Tongue (tissue), 2 donors: ENCODE measurements around the gene ESYT2. TPM values are rescaled to one million over a fixed set of nuclear protein-coding genes. Genes with fewer than 3 reads are reported as not detected.
A peak's percentile ranks its signal among the peaks of the same experiment; 100 is the strongest.
"Not testable (repeated sequence)": the region's sequence is repeated elsewhere in the genome, so short reads cannot be mapped to it uniquely, and the experiment has no call there.

ENCODE experiments used
- DNase-seq: peaks from one replicate; pipeline ENCODE4 v3.0.0-alpha.2; 2015
- total RNA-seq: library from RNA; depleted of rRNA; stranded (reverse); fragments of >200 nt; gene quantifications from one replicate; pipeline ENCODE4 v1.2.3, GENCODE V29; 2014

ESYT2 gene
- total RNA-seq, 1 donor from 2014 or later: 119 TPM

DNA sequence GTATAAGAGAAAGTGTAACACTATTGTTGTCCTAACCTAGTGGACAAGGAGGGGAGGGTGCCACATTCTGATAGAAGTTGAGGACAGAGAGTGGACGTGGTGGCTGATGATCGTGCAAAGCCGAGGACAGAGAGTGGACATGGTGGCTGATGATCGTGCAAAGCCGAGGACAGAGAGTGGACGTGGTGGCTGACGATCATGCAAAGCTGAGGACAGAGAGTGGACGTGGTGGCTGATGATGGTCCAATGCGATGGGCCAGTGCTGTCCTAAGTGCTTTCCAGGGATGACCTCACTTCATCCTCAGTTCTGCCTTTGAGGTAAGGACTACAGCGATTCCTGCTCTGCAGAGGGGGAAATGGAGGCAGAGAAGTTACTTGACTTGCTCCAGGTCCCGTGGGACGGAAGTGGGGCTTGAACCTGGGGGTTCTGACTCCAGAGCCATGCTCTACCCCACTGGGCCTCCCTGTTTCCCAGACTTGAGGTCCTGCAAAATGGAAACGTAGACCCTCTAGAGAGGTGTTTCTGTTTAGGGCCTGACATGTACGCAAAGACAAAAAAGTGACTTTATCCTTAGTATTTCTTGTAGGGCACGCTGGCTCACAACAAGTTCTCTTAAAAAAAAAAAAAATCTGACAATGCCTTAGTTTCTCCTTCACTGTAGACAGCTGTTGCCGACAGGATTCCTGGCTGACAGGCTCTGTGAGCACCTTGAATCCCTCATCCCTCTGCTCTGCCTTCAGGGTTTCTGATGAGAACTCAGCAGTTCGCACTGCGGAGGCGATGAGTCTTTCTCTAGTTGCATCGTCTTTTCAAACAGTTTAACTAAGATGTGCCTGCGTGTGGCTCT lies 104.4 kb downstream of the ESYT2 start:
- no peak for DNase-seq

- no peak for DNase-seq
Observed at GRCh38 chr7:158723714-158724385, 105.5 kb downstream of the ESYT2 start.

- no peak for DNase-seq
Observed at GRCh38 chr7:158723266-158723665, 106.0 kb downstream of the ESYT2 start.

GRCh38 chr7:158722574-158723237 lies 106.6 kb downstream of the ESYT2 start:
- DNase-seq: no peak

GRCh38 chr7:158720112-158720511 lies 109.2 kb downstream of the ESYT2 start:
- DNase-seq: no peak

DNA sequence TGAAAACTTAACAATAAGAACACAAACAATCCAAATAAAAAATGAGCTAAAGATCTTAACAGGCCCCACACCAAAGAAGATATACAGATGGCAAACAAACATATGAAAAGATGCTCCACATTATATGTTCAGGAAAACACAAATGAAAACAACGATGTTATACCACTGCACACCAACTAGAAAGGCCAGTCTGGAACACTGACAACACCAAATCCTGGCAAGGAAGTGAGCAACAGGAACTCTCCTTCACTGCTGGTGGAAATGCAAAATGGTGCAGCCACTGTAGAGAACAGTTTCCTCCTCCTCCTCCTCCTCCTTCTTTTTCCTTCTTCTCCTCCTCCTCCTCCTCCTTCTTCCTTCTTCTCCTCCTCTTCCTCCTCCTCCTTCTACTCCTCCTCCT lies 112.5 kb downstream of the ESYT2 start:
- no peak for DNase-seq

GRCh38 chr7:158710651-158711102 lies 118.6 kb downstream of the ESYT2 start:
- DNase-seq: no peak

DNA sequence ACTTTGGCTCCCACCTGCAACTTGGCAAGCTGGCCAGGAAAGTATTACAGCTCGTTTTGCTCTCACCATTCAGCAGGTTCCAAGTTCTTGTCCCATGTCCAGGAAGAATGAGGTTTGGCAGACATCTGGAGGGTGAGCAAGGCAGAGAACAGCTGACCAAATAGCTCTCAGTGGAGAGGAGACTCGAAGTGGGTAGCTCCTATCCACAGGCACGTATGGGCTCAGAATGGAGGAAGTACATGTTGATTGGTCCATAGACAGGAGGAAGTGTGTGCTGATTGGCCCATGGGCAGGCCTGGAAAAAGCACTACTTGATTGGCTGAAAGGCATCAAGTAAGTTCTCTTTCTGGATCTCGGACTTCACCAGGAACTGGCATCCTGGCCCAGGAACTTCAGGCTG lies 121.7 kb downstream of the ESYT2 start:
- DNase-seq: no peak

DNA sequence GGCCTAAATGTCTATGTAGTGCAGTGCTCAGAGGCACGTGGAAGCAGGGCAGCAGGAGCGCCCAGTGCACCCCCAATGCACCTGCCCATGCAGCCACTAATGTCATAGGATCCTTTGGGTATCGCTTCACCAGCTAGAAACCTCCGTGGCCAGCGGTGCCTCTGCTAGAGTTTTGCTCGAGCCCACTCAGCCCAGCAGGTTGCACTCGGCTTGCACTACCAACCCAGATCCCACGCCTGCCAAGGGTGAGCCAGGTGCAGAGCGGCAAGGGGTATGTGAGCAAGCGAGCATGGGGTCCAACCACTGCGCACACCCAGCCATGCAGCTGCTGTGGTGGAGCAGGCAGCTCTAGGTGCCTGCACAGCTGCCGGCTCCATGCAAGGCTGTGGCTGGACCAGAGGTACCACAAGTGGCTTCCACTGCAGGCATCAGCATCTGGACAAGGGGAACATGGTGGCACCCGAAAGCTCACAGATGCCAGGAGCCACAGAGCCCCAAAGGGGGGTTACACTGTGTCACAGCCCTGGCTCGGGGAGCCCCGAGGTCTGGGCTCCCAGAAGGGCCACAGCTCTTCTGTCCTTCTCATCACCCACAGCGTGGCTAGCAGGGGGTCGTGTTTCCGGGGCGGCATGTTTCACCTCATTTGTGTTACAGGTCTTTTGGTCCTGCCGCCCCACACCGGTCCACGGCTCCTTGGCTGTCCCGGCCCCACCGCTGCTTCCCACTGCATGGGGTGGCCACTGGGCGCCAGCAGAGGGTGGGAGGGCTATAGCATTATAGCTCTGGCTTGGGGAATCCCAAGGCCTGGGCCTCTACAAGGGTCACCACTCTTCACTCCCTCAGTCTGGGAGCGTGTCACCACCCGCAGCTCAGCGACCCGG lies 122.4 kb downstream of the ESYT2 start:
- no peak for DNase-seq

DNA sequence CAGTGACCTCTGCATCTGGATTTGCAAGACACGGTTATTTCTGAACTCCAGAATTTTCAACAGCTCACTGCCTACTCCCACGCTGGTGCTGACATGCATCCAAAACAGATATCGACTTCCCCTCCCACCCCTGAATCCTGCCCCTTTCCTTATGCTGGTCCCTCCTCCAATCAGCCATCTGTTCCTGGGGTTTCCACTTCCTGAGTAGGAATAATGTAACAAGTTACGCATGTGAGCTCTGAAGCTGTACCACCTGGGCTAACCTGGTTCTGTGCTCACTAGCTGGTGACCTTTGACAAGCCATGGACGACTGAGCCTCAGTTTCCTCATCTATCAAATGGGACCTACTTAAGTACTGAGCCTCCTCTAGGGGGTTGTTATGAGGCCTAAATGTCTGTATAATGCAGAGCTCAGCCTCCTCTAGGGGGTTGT lies 123.0 kb downstream of the ESYT2 start:
- no peak for DNase-seq

GRCh38 chr7:158705234-158705850 lies 124.0 kb downstream of the ESYT2 start:
- peak; percentile 37 for DNase-seq

DNA sequence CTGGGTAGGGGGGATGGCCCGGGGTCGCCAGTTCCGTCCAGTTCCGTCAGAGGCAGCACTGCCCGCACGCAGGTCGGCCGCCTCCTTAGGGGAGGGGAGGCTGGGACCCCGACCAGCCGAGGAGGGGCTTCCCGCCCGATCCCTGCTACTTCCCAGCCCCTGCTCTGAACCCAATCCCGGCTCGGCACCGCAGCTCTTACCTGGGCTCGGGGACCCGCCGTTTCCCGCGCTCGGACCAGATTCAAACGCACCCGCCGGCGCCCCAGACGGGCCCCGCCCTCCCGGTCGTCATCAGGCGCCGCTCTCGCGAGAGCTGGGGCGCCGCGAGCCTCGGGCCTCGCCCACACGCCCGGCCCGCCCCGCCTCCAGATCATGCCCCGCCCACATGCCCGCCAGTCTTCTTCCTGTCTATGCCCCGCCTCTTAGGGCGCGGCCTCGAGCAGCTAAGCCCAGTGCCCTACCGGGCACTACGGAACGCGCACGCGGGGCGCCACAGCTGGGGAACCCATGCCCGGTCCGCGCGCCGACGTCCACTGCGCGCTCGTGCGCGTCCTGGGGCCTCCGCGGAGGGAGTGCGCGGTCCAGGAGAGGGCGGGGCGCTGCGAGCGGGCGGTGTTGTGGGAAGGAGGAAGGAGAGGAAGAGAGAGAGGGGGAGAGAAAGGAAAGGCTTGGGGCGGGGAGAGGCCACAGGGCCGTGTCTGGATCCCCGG lies 124.6 kb downstream of the ESYT2 start, which contains the start of gene NCAPG2:
Gene NCAPG2, minus strand, starts transcription at position 281 of the 710 bp plus-strand sequence. CDS start 2,905 bp downstream, outside the sequence.
- DNase-seq: peak; percentile 99

- not testable (repeated sequence) for DNase-seq
Observed at GRCh38 chr7:158703679-158704523, 125.4 kb downstream of the ESYT2 start.

- DNase-seq: no peak
Observed at GRCh38 chr7:158702944-158703343, 126.4 kb downstream of the ESYT2 start.

- no peak for DNase-seq
Observed at GRCh38 chr7:158702196-158702595, 127.1 kb downstream of the ESYT2 start.

DNA sequence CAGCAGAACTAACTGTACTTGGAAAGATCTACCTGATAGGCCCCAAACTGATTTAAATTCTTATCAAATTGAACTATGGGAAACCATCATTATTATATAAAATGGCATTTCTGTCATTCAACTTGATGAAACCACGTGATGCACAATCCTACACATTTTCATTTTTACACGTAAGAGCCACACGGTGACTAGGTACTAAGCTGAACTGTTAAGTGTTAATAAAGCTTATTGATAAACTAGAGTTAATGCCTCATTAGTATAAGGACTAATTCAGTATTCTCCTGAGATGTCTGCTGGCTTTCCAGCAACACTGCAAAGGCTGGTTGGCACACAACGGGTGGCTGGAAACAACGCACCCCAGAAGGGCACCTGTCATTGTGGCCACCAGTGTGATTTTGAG lies 129.3 kb downstream of the ESYT2 start:
- DNase-seq: no peak

DNA sequence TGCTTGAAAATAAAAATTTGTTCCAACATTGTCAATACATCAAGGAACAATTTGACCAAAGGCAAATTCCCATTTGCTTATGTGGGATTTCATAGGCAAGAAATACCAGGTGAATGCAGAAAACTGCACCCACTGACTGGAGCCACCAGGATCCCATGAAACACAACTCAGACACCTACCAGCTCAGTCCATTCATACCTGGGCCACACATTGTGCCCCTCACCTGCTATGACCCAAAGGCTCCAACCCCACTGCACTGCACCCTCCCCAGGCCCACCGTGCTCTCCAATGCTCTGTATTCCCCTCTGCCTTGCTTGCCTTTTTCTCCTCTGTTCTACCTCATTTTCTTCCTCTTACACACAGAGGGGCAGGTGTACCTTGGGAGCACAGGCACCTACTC lies 130.0 kb downstream of the ESYT2 start:
- DNase-seq: no peak

DNA sequence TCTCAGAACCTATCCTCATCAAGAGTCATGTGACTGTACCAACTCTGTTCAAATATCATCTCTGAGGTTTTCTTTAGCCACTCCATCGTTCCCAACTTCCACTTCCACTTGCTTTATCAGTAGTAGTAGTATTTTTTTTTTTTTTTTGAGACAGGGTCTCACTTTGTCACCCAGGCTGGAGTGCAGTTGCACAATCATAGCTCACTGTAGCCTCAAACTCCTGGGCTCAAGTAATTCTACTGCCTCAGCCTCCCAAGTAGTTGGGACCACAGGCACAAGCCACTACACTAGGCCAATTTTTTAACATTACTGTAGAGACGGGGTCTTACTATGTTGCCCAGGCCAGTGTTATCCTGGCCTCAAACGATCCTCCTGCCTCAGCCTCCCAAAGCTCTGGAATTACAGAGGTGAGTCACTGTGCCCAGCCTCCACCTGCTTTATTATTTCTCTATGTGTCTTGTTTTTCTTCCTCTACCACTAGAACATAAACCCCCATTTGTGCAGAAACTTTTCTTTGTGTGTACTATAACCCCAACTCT lies 130.6 kb downstream of the ESYT2 start:
- no peak for DNase-seq

DNA sequence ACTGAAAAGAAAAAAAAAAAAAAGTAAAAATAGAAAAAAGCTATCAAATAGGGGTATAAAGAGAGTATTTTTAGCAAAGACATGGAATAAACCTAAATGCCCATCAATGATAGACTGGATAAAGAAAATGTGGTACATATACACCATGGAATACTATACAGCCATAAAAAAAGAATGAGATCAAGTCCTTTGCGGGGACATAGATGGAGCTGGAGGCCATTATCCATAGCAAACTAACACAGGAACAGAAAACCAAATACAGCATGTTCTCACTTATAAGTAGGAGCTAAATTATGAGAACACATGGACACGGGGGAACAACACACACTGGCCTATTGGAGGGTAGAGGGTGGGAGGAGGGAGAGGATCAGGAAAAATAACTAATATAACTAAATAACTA lies 131.7 kb downstream of the ESYT2 start:
- not testable (repeated sequence) for DNase-seq
